GM12878 (cell line): Measurements from ENCODE around the gene GAPT. TPM values are rescaled to one million over a fixed set of nuclear protein-coding genes. Genes with fewer than 3 reads are reported as not detected.

Source experiments
- ATAC-seq: fragments of 200-7000 bp; cut with Tn5 transposase; 3 replicates; pipeline ENCODE4 v1.9.1; 2020; ENCODE audit warnings: mild to moderate bottlenecking, moderate library complexity
- BruUV-seq: library from RNA; stranded (reverse); fragments of 400-500 nt; replicated peaks from 2 replicates; lab custom pipeline; 2021; lab: Mats Ljungman, UMichigan
- CTCF ChIA-PET: fragments of 300-600 bp; sonication (Branson Sonifier 250); formaldehyde crosslinking; extraction: SDS; loops from one replicate; lab custom pipeline; 2021; ENCODE audit warnings: inconsistent platforms; lab: Yijun Ruan, JAX
- POLR2A ChIA-PET: fragments of 350-600 bp; formaldehyde crosslinking; extraction: SDS; loops from one replicate; lab custom pipeline; 2021; ENCODE audit warnings: inconsistent platforms; lab: Charles Lee
- RAD21 ChIA-PET: fragments of 300-600 bp; sonication (Branson Sonifier 250); formaldehyde crosslinking; loops from one replicate; lab custom pipeline; 2023; ENCODE audit warnings: antibody characterized with exemption; ENCODE audit not compliant: unreplicated experiment; lab: Charles Lee
- SMC1A ChIA-PET: fragments of 300-600 bp; sonication (Branson Sonifier 250); formaldehyde crosslinking; loops from one replicate; lab custom pipeline; 2023; ENCODE audit not compliant: unreplicated experiment, uncharacterized antibody; lab: Charles Lee
- DNase-seq: peaks from one replicate; pipeline ENCODE4 v3.0.0-alpha.2; 2011; ENCODE audit warnings: low read depth, low spot score
- FAIRE-seq: peaks from 3 replicates; lab custom pipeline; 2011; peaks lifted over from hg19 to GRCh38; lab: Jason Lieb, UNC
- H2AFZ ChIP-seq: 2 replicates; pipeline ENCODE4 v1.6.0; 2011; ENCODE audit warnings: low read depth, low read length, control low read depth; ENCODE audit not compliant: control insufficient read depth
- H3K27ac ChIP-seq: 2 replicates; pipeline ENCODE4 v1.5.1; 2011; ENCODE audit warnings: control low read depth; ENCODE audit not compliant: control insufficient read depth, insufficient read depth
- H3K27me3 ChIP-seq, 2 experiments: replicated peaks in 1 of 2; 2 replicates each; pipeline versions ENCODE4 v1.6.0 to v1.6.1; 2011; ENCODE audit warnings: low read length in 1 of 2; ENCODE audit not compliant: control insufficient read depth in 2 of 2, insufficient read depth in 2 of 2
- H3K36me3 ChIP-seq, 2 experiments: 2 replicates each; pipeline ENCODE4 v1.5.1; 2011; ENCODE audit warnings: low read length in 1 of 2; ENCODE audit not compliant: control insufficient read depth in 2 of 2, insufficient read depth in 2 of 2
- H3K4me1 ChIP-seq: 2 replicates; pipeline ENCODE4 v1.6.1; 2011; ENCODE audit warnings: mild to moderate bottlenecking, low read length, moderate library complexity, mixed read lengths; ENCODE audit not compliant: control insufficient read depth, insufficient read depth
- H3K4me2 ChIP-seq: 2 replicates; pipeline ENCODE4 v1.6.0; 2011; ENCODE audit warnings: control low read depth; ENCODE audit not compliant: control insufficient read depth, insufficient read depth
- H3K4me3 ChIP-seq: fragments of 200-600 bp; sonication (generic); 2 replicates; pipeline ENCODE4 v1.5.1; 2016
- H3K79me2 ChIP-seq: 2 replicates; pipeline ENCODE4 v1.6.0; 2011; ENCODE audit warnings: low read length; ENCODE audit not compliant: control insufficient read depth, insufficient read depth
- H3K9ac ChIP-seq: 2 replicates; pipeline ENCODE4 v1.8.0; 2011; ENCODE audit warnings: low read length, control low read depth, mixed read lengths; ENCODE audit not compliant: control insufficient read depth, insufficient read depth
- H3K9me3 ChIP-seq: replicated peaks from 3 replicates; pipeline ENCODE4 v1.5.1; 2011; ENCODE audit warnings: mild to moderate bottlenecking, low read length; ENCODE audit not compliant: control insufficient read depth, insufficient read depth
- H4K20me1 ChIP-seq: 2 replicates; pipeline ENCODE4 v1.6.0; 2011; ENCODE audit not compliant: control insufficient read depth, insufficient read depth
- CEBPZ ChIP-seq: fragments of 150-350 bp; IDR thresholded peaks from 2 replicates; pipeline ENCODE4 v1.6.1; 2016; ENCODE audit warnings: low read depth, low read length
- CHD1 ChIP-seq: IDR thresholded peaks from 2 replicates; pipeline ENCODE4 v1.6.1; 2012; ENCODE audit warnings: low read depth, low read length, improper control_type of control experiment
- CHD4 ChIP-seq: fragments of 200-600 bp; sonication (generic); IDR thresholded peaks from 2 replicates; pipeline ENCODE4 v1.6.1; 2016; ENCODE audit warnings: mild to moderate bottlenecking
- E2F4 ChIP-seq: IDR thresholded peaks from 2 replicates; pipeline ENCODE4 v1.6.1; 2012; ENCODE audit warnings: low read depth, low read length, improper control_type of control experiment
- EED ChIP-seq: sonication (generic); IDR thresholded peaks from 2 replicates; pipeline ENCODE4 v1.6.1; 2016; ENCODE audit warnings: antibody characterized with exemption, low read depth
- EZH2 ChIP-seq: IDR thresholded peaks from 2 replicates; pipeline ENCODE4 v1.6.1; 2012; ENCODE audit warnings: low read depth, mild to moderate bottlenecking, control low read depth, inconsistent platforms, low read length, borderline replicate concordance; ENCODE audit not compliant: control insufficient read depth
- FOXM1 ChIP-seq: IDR thresholded peaks from 2 replicates; pipeline ENCODE4 v1.6.1; 2012; ENCODE audit warnings: low read depth, mild to moderate bottlenecking, inconsistent platforms, low read length, moderate library complexity
- GATAD2B ChIP-seq: fragments of 450-650 bp; conservative IDR thresholded peaks from 2 replicates; pipeline ENCODE4 v1.6.1; 2017; ENCODE audit warnings: low read depth, mild to moderate bottlenecking, moderate library complexity
- KLF5 ChIP-seq: fragments of 450-650 bp; IDR thresholded peaks from 2 replicates; pipeline ENCODE4 v1.6.1; 2014; ENCODE audit warnings: mild to moderate bottlenecking; ENCODE audit not compliant: partially characterized antibody
- MTA3 ChIP-seq: IDR thresholded peaks from 2 replicates; pipeline ENCODE4 v1.6.1; 2012; ENCODE audit warnings: low read length, inconsistent platforms, borderline replicate concordance
- PAX8 ChIP-seq: fragments of 450-650 bp; IDR thresholded peaks from 2 replicates; pipeline ENCODE4 v1.6.1; 2017; ENCODE audit warnings: mild to moderate bottlenecking, moderate library complexity
- SMARCA5 ChIP-seq: fragments of 450-650 bp; IDR thresholded peaks from 2 replicates; pipeline ENCODE4 v1.6.1; 2017; ENCODE audit warnings: mild to moderate bottlenecking
- STAT1 ChIP-seq: fragments of 450-650 bp; conservative IDR thresholded peaks from 2 replicates; pipeline ENCODE4 v1.6.1; 2014; ENCODE audit warnings: antibody characterized with exemption, mild to moderate bottlenecking
- ZNF217 ChIP-seq: fragments of 450-650 bp; IDR thresholded peaks from 2 replicates; pipeline ENCODE4 v1.6.1; 2017; ENCODE audit warnings: antibody characterized with exemption, mild to moderate bottlenecking
- ZNF24 ChIP-seq: fragments of 450-650 bp; IDR thresholded peaks from 2 replicates; pipeline ENCODE4 v1.6.1; 2017; ENCODE audit warnings: antibody characterized with exemption, mild to moderate bottlenecking
- WGBS: methylation state at CpG from one replicate; pipeline ENCODE4 v1.1.6; 2016; ENCODE audit warnings: low lambda C conversion rate; ENCODE audit not compliant: insufficient replicate concordance, insufficient coverage; ENCODE audit errors: missing lambda C conversion rate; 5-methylcytosine and 5-hydroxymethylcytosine counted together
- in situ Hi-C: fragments of 300-500 bp; cut with MboI; formaldehyde crosslinking; loops from 9 replicates; pipeline ENCODE4 v1.14.3; 2018; ENCODE audit warnings: mixed read lengths
- intact Hi-C: fragments of 100-400 bp; cut with micrococcal nuclease; formaldehyde crosslinking; loops from one replicate; pipeline ENCODE4 v1.14.2; 2022; ENCODE audit not compliant: unreplicated experiment
- polyA plus RNA-seq, 11 experiments: library from polyadenylated mRNA; depleted of rRNA in 4 of 11; unstranded in 6 of 11; stranded (reverse) in 5 of 11; fragments of >200 nt; fragmentation: Nextera tagmentation in 4 of 11; fragmentation: Illumina TruSeq in 1 of 11; extraction: Ambion mirVana in 4 of 11; extraction: Trizol in 1 of 11; gene quantifications; 1 replicate in 1 of 11; 2 replicates in 10 of 11; pipeline versions ENCODE4 v1.2.1 to v1.2.3, GENCODE V29; 2011 to 2016; ENCODE audit warnings: inconsistent platforms in 2 of 11, missing spikeins in 2 of 11, low read depth in 1 of 11
- total RNA-seq, 4 experiments: library from RNA; depleted of rRNA in 3 of 4; stranded (reverse); fragments of >200 nt in 3 of 4; fragmentation: Illumina TruSeq in 1 of 4; extraction: Trizol in 1 of 4; gene quantifications; 2 replicates each; pipeline versions ENCODE4 v1.2.1 to v1.2.3, GENCODE V29; 2013 to 2021
- TF ChIP-seq, protein P1 (sequence below): IDR thresholded peaks from 2 replicates; pipeline ENCODE4 v1.6.1; 2012; ENCODE audit warnings: improper control_type of control experiment, low read depth, low read length; ENCODE audit not compliant: insufficient replicate concordance
- TF ChIP-seq, protein P2 (sequence below): IDR thresholded peaks from 2 replicates; pipeline ENCODE4 v1.6.1; 2012; ENCODE audit warnings: low read depth, low read length, improper control_type of control experiment

The GAPT gene
- total and polyA plus RNA-seq, 10 of the 15 experiments (the other 5 are each of a cell fraction or from before 2014, with no cell fraction given), result 0.15 to 0.96 (median 0.57) TPM; not detected in 2

GRCh38 chr5:58450018-58450417 is 41.2 kb upstream of the GAPT start:
- no peak overlapping the region for H3K4me3 ChIP-seq
- FAIRE-seq, result no peak
- CTCF ChIA-PET, result interaction anchor here (1.2 to 1.3 kb wide), 2 partner anchors 19 to 1152 kb away, joined by 3 read pairs; no protein-coding TSS in a partner anchor
- H3K79me2 ChIP-seq, result no peaks in the 10 kb centered on the region
- BruUV-seq, result no TSS peak
- RAD21 ChIA-PET, result no interaction called here
- H3K27ac ChIP-seq, result no peak overlapping the region
- no peak for DNase-seq
- no peaks in the 10 kb centered on the region for H3K36me3 ChIP-seq
- H2AFZ ChIP-seq, result no peak overlapping the region
- H3K27me3 ChIP-seq, result no peaks in the 10 kb centered on the region
- intact Hi-C loops (no loop called here), in situ Hi-C loops (loop anchor here (25.0 kb wide), 2 partner anchors 788 to 1538 kb away; partner anchors contain the start of gene SETD9)
- no peak overlapping the region for H3K4me2 ChIP-seq
- SMC1A ChIA-PET, result no interaction called here
- ATAC-seq, result no peak
- no peak overlapping the region for H3K9ac ChIP-seq
- 0% methylated on average over 3 of the region's 3 CpGs for WGBS
- POLR2A ChIA-PET, result no interaction called here
- H3K4me1 ChIP-seq, result no peaks in the 10 kb centered on the region
- no peaks in the 10 kb centered on the region for H4K20me1 ChIP-seq
- H3K9me3 ChIP-seq, result no peaks in the 10 kb centered on the region
- TF ChIP-seq CHD1, result no peak
- no peak for TF ChIP-seq SMARCA5
- TF ChIP-seq, protein P1, sequence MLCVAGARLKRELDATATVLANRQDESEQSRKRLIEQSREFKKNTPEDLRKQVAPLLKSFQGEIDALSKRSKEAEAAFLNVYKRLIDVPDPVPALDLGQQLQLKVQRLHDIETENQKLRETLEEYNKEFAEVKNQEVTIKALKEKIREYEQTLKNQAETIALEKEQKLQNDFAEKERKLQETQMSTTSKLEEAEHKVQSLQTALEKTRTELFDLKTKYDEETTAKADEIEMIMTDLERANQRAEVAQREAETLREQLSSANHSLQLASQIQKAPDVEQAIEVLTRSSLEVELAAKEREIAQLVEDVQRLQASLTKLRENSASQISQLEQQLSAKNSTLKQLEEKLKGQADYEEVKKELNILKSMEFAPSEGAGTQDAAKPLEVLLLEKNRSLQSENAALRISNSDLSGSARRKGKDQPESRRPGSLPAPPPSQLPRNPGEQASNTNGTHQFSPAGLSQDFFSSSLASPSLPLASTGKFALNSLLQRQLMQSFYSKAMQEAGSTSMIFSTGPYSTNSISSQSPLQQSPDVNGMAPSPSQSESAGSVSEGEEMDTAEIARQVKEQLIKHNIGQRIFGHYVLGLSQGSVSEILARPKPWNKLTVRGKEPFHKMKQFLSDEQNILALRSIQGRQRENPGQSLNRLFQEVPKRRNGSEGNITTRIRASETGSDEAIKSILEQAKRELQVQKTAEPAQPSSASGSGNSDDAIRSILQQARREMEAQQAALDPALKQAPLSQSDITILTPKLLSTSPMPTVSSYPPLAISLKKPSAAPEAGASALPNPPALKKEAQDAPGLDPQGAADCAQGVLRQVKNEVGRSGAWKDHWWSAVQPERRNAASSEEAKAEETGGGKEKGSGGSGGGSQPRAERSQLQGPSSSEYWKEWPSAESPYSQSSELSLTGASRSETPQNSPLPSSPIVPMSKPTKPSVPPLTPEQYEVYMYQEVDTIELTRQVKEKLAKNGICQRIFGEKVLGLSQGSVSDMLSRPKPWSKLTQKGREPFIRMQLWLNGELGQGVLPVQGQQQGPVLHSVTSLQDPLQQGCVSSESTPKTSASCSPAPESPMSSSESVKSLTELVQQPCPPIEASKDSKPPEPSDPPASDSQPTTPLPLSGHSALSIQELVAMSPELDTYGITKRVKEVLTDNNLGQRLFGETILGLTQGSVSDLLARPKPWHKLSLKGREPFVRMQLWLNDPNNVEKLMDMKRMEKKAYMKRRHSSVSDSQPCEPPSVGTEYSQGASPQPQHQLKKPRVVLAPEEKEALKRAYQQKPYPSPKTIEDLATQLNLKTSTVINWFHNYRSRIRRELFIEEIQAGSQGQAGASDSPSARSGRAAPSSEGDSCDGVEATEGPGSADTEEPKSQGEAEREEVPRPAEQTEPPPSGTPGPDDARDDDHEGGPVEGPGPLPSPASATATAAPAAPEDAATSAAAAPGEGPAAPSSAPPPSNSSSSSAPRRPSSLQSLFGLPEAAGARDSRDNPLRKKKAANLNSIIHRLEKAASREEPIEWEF, result no peak
- no peak for TF ChIP-seq ZNF24
- TF ChIP-seq PAX8, result no peak
- TF ChIP-seq EED, result no peak
- no peak for TF ChIP-seq CEBPZ
- TF ChIP-seq STAT1, result no peak
- TF ChIP-seq MTA3, result no peak
- no peak for TF ChIP-seq FOXM1
- no peak for TF ChIP-seq CHD4
- TF ChIP-seq KLF5, result no peak
- no peak for TF ChIP-seq ZNF217
- TF ChIP-seq GATAD2B, result no peak
- TF ChIP-seq E2F4, result no peak
- no peak for TF ChIP-seq EZH2
- TF ChIP-seq, protein P2, sequence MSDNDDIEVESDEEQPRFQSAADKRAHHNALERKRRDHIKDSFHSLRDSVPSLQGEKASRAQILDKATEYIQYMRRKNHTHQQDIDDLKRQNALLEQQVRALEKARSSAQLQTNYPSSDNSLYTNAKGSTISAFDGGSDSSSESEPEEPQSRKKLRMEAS, result no peak
